Esophagus squamous epithelium (tissue), 4 donors: Measurements from ENCODE around the gene RGL4.

Experiments used
- POLR2A ChIP-seq, 4 donors: fragments of 450-650 bp; IDR thresholded peaks; one replicate each; pipeline ENCODE4 v1.6.1; 2017; ENCODE audit warnings: antibody characterized with exemption in 4 of 4, mild to moderate bottlenecking in 4 of 4, moderate library complexity in 3 of 4
- TF ChIP-seq, protein P1 (sequence below), 6 experiments: fragments of 450-650 bp in 4 of 6; fragments of 200-600 bp in 2 of 6; sonication (generic) in 2 of 6; IDR thresholded peaks; one replicate each; pipeline ENCODE4 v1.5.1; 2016 to 2019; ENCODE audit warnings: antibody characterized with exemption in 6 of 6, mild to moderate bottlenecking in 4 of 6, moderate library complexity in 4 of 6

DNA sequence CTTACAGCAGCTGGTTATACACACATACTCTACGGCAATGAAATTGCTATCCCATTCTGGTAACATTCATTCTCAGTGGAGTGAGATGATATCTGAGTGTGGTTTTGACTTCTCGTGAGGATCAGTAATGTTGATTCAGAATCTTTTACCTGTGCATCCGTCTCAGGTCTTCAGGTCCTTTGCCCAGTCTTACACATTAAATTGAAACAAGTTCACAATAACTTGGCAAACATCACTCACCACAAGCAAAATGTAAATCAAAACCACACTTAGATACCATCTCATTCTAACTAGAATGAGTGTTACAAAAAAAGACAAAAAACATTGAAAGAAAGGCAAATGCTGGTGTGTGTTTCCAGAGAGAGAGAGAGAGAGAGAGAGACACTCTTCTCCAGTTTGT, 14.0 kb downstream of the RGL4 start:
- TF ChIP-seq, protein P1, sequence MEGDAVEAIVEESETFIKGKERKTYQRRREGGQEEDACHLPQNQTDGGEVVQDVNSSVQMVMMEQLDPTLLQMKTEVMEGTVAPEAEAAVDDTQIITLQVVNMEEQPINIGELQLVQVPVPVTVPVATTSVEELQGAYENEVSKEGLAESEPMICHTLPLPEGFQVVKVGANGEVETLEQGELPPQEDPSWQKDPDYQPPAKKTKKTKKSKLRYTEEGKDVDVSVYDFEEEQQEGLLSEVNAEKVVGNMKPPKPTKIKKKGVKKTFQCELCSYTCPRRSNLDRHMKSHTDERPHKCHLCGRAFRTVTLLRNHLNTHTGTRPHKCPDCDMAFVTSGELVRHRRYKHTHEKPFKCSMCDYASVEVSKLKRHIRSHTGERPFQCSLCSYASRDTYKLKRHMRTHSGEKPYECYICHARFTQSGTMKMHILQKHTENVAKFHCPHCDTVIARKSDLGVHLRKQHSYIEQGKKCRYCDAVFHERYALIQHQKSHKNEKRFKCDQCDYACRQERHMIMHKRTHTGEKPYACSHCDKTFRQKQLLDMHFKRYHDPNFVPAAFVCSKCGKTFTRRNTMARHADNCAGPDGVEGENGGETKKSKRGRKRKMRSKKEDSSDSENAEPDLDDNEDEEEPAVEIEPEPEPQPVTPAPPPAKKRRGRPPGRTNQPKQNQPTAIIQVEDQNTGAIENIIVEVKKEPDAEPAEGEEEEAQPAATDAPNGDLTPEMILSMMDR (IDR thresholded peaks at IDR 0.05) = no peak
- TF ChIP-seq POLR2A (IDR thresholded peaks at IDR 0.05) = no peak
